Sigmoid colon (tissue), 7 donors: Measurements from ENCODE around the gene CRTC3. TPM values are rescaled to one million over a fixed set of nuclear protein-coding genes. Genes with fewer than 3 reads are reported as not detected.
A peak's percentile ranks its signal among the peaks of the same experiment; 100 is the strongest.

ENCODE experiments used
- DNase-seq: peaks from one replicate; pipeline ENCODE4 v3.0.0-alpha.2; 2019
- H3K27ac ChIP-seq, 4 donors: fragments of 200-600 bp; sonication (generic); one replicate each; pipeline ENCODE4 v1.5.1; 2016 to 2019; ENCODE audit warnings: mild to moderate bottlenecking in 1 of 4
- H3K27me3 ChIP-seq, 3 donors: fragments of 200-600 bp; sonication (generic); one replicate each; pipeline ENCODE4 v1.5.1; 2019; ENCODE audit warnings: mild to moderate bottlenecking in 1 of 3
- H3K36me3 ChIP-seq, 4 donors: fragments of 200-600 bp; sonication (generic); one replicate each; pipeline ENCODE4 v1.5.1; 2016 to 2019
- H3K4me1 ChIP-seq, 4 donors: fragments of 200-600 bp; sonication (generic); one replicate each; pipeline ENCODE4 v1.5.1; 2017 to 2019
- H3K4me3 ChIP-seq, 4 donors: fragments of 200-600 bp; sonication (generic); one replicate each; pipeline ENCODE4 v1.5.1; 2017 to 2019; ENCODE audit warnings: mild to moderate bottlenecking in 2 of 4, moderate library complexity in 1 of 4
- H3K9me3 ChIP-seq, 4 donors: fragments of 200-600 bp in 3 of 4; sonication (generic) in 3 of 4; one replicate each; pipeline versions ENCODE4 v1.5.1 to v1.6.1; 2013 to 2019
- EP300 ChIP-seq, 4 donors: sonication (generic); formaldehyde crosslinking; IDR thresholded peaks; one replicate each; pipeline ENCODE4 v1.6.1; 2017; ENCODE audit warnings: antibody characterized with exemption in 4 of 4
- POLR2A ChIP-seq, 2 donors: fragments of 450-650 bp; IDR thresholded peaks; one replicate each; pipeline ENCODE4 v1.6.1; 2016; ENCODE audit warnings: antibody characterized with exemption in 2 of 2, mild to moderate bottlenecking in 2 of 2, moderate library complexity in 2 of 2
- POLR2AphosphoS5 ChIP-seq, 4 donors: sonication (generic); formaldehyde crosslinking; IDR thresholded peaks; one replicate each; pipeline ENCODE4 v1.6.1; 2017; ENCODE audit warnings: antibody characterized with exemption in 4 of 4
- WGBS, 2 donors: extraction: QIAGEN DNeasy Blood & Tissue Kit; methylation state at CpG; one replicate each; pipeline ENCODE4 v1.1.7; 2013; 5-methylcytosine and 5-hydroxymethylcytosine counted together
- intact Hi-C: fragments of 100-400 bp; cut with DNase I; formaldehyde crosslinking; loops from one replicate; pipeline ENCODE4 v1.15.1; 2023
- polyA plus RNA-seq, 3 donors: library from polyadenylated mRNA; stranded (reverse); fragments of 200-250 nt; gene quantifications; one replicate each; pipeline ENCODE4 v1.2.3, GENCODE V29; 2013
- total RNA-seq, 4 donors: library from RNA; depleted of rRNA; stranded (reverse); fragments of >200 nt; gene quantifications; one replicate each; pipeline ENCODE4 v1.1.0, GENCODE V29; 2016
- TF ChIP-seq, protein P1 (sequence below), 4 experiments: fragments of 450-650 bp in 3 of 4; fragments of 200-600 bp in 1 of 4; IDR thresholded peaks; one replicate each; pipeline ENCODE4 v1.5.1; 2016 to 2019; ENCODE audit warnings: antibody characterized with exemption in 4 of 4, mild to moderate bottlenecking in 3 of 4, moderate library complexity in 2 of 4
- donor health status: healthy with polysubstance abuse.
- donor health status: Bipolar disorder and iron deficiency.
- donor health status: healthy.

Gene CRTC3
- 10 to 100 TPM; 27.6 to 64.0 (median 35.7) TPM for total RNA-seq
- 10 to 100 TPM in 1 of 3 donors, 1 to 10 TPM in 2; 5.4 to 20.0 (median 6.2) TPM for polyA plus RNA-seq

GRCh38 chr15:90529371-90530249 is at the start of gene CRTC3:
Gene CRTC3, plus strand, starts transcription at chr15:90529923. Its CDS starts 149 bp downstream, at chr15:90530072.
- no peaks in the 10 kb centered on the region for H3K36me3 ChIP-seq
- 2% methylated on average over 104 of the region's 104 CpGs for WGBS, 2 donors
- peak; percentile 72 for DNase-seq
- peak within 1 kb of the TSS; percentile 73 to 83 (median 78) for H3K4me3 ChIP-seq
- no peaks in the 10 kb centered on the region for H3K9me3 ChIP-seq
- no peaks in the 10 kb centered on the region for H3K27me3 ChIP-seq
- peak in 3 of 4 donors; percentile 47 to 57 (median 52) for TF ChIP-seq POLR2AphosphoS5 (IDR thresholded peaks at IDR 0.05)
- TF ChIP-seq, protein P1, sequence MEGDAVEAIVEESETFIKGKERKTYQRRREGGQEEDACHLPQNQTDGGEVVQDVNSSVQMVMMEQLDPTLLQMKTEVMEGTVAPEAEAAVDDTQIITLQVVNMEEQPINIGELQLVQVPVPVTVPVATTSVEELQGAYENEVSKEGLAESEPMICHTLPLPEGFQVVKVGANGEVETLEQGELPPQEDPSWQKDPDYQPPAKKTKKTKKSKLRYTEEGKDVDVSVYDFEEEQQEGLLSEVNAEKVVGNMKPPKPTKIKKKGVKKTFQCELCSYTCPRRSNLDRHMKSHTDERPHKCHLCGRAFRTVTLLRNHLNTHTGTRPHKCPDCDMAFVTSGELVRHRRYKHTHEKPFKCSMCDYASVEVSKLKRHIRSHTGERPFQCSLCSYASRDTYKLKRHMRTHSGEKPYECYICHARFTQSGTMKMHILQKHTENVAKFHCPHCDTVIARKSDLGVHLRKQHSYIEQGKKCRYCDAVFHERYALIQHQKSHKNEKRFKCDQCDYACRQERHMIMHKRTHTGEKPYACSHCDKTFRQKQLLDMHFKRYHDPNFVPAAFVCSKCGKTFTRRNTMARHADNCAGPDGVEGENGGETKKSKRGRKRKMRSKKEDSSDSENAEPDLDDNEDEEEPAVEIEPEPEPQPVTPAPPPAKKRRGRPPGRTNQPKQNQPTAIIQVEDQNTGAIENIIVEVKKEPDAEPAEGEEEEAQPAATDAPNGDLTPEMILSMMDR (IDR thresholded peaks at IDR 0.05), result no peak
- peaks cover 0 to 40% (median 36%) of the 10 kb centered on the region in 4 donors for H3K4me1 ChIP-seq
- peak within 1 kb of the TSS; percentile 94 to 99 (median 96) for H3K27ac ChIP-seq
- intact Hi-C loops, result loop anchor here (2.0 to 10.0 kb wide), 2 partner anchors 91 to 355 kb away; partner anchors contain the start of gene FES

DNA sequence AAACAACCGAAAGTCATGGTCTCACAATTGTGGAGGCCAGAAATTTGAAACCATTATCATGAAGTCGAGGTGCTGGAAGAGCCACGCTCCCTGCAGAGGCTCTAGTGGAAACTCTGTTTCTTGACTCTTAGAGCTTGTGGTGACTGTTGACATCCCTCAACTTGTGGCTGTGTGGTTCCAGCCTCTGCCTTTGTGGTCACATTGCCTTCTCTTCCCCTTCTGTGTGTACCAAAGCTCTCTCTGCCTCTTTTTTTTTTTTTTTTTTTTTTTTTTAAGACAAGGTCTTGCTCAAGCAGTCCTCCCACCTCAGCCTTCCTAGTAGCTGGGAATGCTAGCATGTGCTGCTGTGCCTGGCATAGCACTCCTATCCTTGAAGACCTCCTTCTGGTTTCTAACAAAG is 48.7 kb upstream of the CRTC3 start:
- H3K4me1 ChIP-seq, result peaks cover 0 to 11% (median 5%) of the 10 kb centered on the region in 4 donors
- intact Hi-C loops, result no loop called here
- H3K4me3 ChIP-seq, result no peak overlapping the region
- peak overlapping the region in 1 of 4 donors; percentile 37 for H3K27ac ChIP-seq
- H3K9me3 ChIP-seq, result no peaks in the 10 kb centered on the region
- no peaks in the 10 kb centered on the region for H3K27me3 ChIP-seq
- peaks cover 20 to 99% (median 66%) of the 10 kb centered on the region in 4 donors for H3K36me3 ChIP-seq
- TF ChIP-seq EP300 (IDR thresholded peaks at IDR 0.05) (no peak), POLR2AphosphoS5 (IDR thresholded peaks at IDR 0.05) (no peak), POLR2A (IDR thresholded peaks at IDR 0.05) (no peak)
- TF ChIP-seq, protein P1 (IDR thresholded peaks at IDR 0.05), result no peak
- DNase-seq, result no peak
- 61 to 85% methylated on average over 3 of the region's 3 CpGs for WGBS, 2 donors

GRCh38 chr15:90482124-90483011 is 47.4 kb upstream of the CRTC3 start:
- H3K27ac ChIP-seq, result peak overlapping the region in 3 of 4 donors; percentile 24 to 49 (median 29)

GRCh38 chr15:90483012-90483307 is 46.8 kb upstream of the CRTC3 start:
- no peak for DNase-seq
- H3K36me3 ChIP-seq, result peaks cover 23 to 99% (median 67%) of the 10 kb centered on the region in 4 donors
- TF ChIP-seq POLR2AphosphoS5 (IDR thresholded peaks at IDR 0.05) (no peak), POLR2A (IDR thresholded peaks at IDR 0.05) (no peak), EP300 (IDR thresholded peaks at IDR 0.05) (no peak)
- TF ChIP-seq, protein P1 (IDR thresholded peaks at IDR 0.05), result no peak
- 40 to 95% methylated on average over 1 of the region's 1 CpG for WGBS, 2 donors
- no peak overlapping the region for H3K4me3 ChIP-seq
- peaks cover 0 to 11% (median 5%) of the 10 kb centered on the region in 4 donors for H3K4me1 ChIP-seq
- H3K27me3 ChIP-seq, result no peaks in the 10 kb centered on the region
- H3K9me3 ChIP-seq, result no peaks in the 10 kb centered on the region
- intact Hi-C loops, result no loop called here
- H3K27ac ChIP-seq, result no peak overlapping the region

More at GRCh38 chr15:90482124-90483011, 47.4 kb upstream of the CRTC3 start:
- intact Hi-C loops, result loop anchor here (1.0 kb wide), 2 partner anchors 120 to 162 kb away; no protein-coding TSS in a partner anchor
- Histone ChIP-seq H3K4me3 (no peak overlapping the region), H3K4me1 (peaks cover 0 to 11% (median 5%) of the 10 kb centered on the region in 4 donors), H3K36me3 (peaks cover 21 to 99% (median 67%) of the 10 kb centered on the region in 4 donors), H3K27me3 (no peaks in the 10 kb centered on the region), H3K9me3 (no peaks in the 10 kb centered on the region)
- TF ChIP-seq EP300 (IDR thresholded peaks at IDR 0.05) (no peak), POLR2A (IDR thresholded peaks at IDR 0.05) (no peak), POLR2AphosphoS5 (IDR thresholded peaks at IDR 0.05) (peak in 2 of 4 donors; percentile 19 to 28)
- TF ChIP-seq, protein P1 (IDR thresholded peaks at IDR 0.05), result peak; percentile 54 to 91 (median 79)
- DNase-seq, result no peak
- WGBS, 2 donors, result 48 to 60% methylated on average over 7 of the region's 7 CpGs
